A549 (cell line): Measurements from ENCODE around the gene HAAO. TPM values are rescaled to one million over a fixed set of nuclear protein-coding genes. Genes with fewer than 3 reads are reported as not detected.
A peak's percentile ranks its signal among the peaks of the same experiment; 100 is the strongest.
"Not testable (repeated sequence)": the region's sequence is repeated elsewhere in the genome, so short reads cannot be mapped to it uniquely, and the experiment has no call there.

Source experiments
- ATAC-seq, 2 experiments: fragments of 200-7000 bp in 1 of 2; fragments of >200 bp in 1 of 2; cut with Nextera tagmentation in 1 of 2; cut with Tn5 transposase in 1 of 2; 3 replicates each; pipeline versions ENCODE4 v1.8.0 to v1.9.1; 2018 to 2020; ENCODE audit warnings: mild to moderate bottlenecking in 1 of 2, moderate library complexity in 1 of 2
- CTCF ChIA-PET: fragments of 300-600 bp; sonication (Branson Sonifier 250); formaldehyde crosslinking; extraction: SDS; loops from one replicate; lab custom pipeline; 2021; ENCODE audit warnings: antibody characterized with exemption, inconsistent platforms; lab: Yijun Ruan, JAX
- POLR2A ChIA-PET: fragments of 350-600 bp; formaldehyde crosslinking; extraction: SDS; loops from one replicate; lab custom pipeline; 2021; ENCODE audit warnings: antibody characterized with exemption, inconsistent platforms; lab: Yijun Ruan, JAX
- DNase-seq, 2 experiments: peaks; one replicate each; pipeline versions ENCODE4 v3.0.0 to v3.0.0-alpha.2; 2011 to 2016; ENCODE audit warnings: low read depth in 1 of 2, low spot score in 1 of 2
- FAIRE-seq: peaks from 2 replicates; lab custom pipeline; 2011; peaks lifted over from hg19 to GRCh38; lab: Jason Lieb, UNC
- H3K27ac ChIP-seq, 2 experiments: fragments of >200 bp; sonication (Bioruptor Twin); formaldehyde crosslinking; 3 replicates each; pipeline ENCODE4 v1.5.1; 2016 to 2017
- H3K4me1 ChIP-seq: fragments of >200 bp; sonication (Bioruptor Twin); formaldehyde crosslinking; 3 replicates; pipeline ENCODE4 v1.6.1; 2016
- H3K4me2 ChIP-seq: fragments of >200 bp; sonication (Bioruptor Twin); formaldehyde crosslinking; 3 replicates; pipeline ENCODE4 v1.6.1; 2016
- H3K4me3 ChIP-seq: fragments of >200 bp; sonication (Bioruptor Twin); formaldehyde crosslinking; 3 replicates; pipeline ENCODE4 v1.5.1; 2016
- H3K9me3 ChIP-seq: fragments of >200 bp; sonication (Bioruptor Twin); formaldehyde crosslinking; 3 replicates; pipeline ENCODE4 v1.6.1; 2016
- CBX2 ChIP-seq: fragments of 200-600 bp; sonication (generic); IDR thresholded peaks from 2 replicates; pipeline ENCODE4 v1.6.1; 2016; ENCODE audit warnings: low read depth, mild to moderate bottlenecking, borderline replicate concordance
- CEBPB ChIP-seq, 2 experiments: fragments of >200 bp in 1 of 2; sonication (Bioruptor Twin) in 1 of 2; formaldehyde crosslinking in 1 of 2; IDR thresholded peaks; 2 replicates each; pipeline ENCODE4 v1.6.1; 2012 to 2016
- CHD2 ChIP-seq: fragments of 150-350 bp; IDR thresholded peaks from 2 replicates; pipeline ENCODE4 v1.6.1; 2014; ENCODE audit warnings: low read length; ENCODE audit not compliant: partially characterized antibody
- HOXB13 ChIP-seq: fragments of 250-450 bp; sonication (Bioruptor Pico); IDR thresholded peaks from 2 replicates; pipeline ENCODE4 v1.5.0; 2020; ENCODE audit warnings: low read depth, mild to moderate bottlenecking, moderate library complexity
- HOXB5 ChIP-seq: fragments of 250-450 bp; sonication (Bioruptor Pico); IDR thresholded peaks from 2 replicates; pipeline ENCODE4 v1.5.0; 2020; ENCODE audit warnings: mild to moderate bottlenecking, moderate library complexity
- JUN ChIP-seq, 2 experiments: fragments of >200 bp; sonication (Bioruptor Twin); formaldehyde crosslinking; IDR thresholded peaks; 2 replicates in 1 of 2; 3 replicates in 1 of 2; pipeline ENCODE4 v1.6.1; 2016 to 2017
- KDM1A ChIP-seq: fragments of 200-600 bp; sonication (generic); IDR thresholded peaks from 2 replicates; pipeline ENCODE4 v1.6.1; 2016; ENCODE audit warnings: low read depth, mild to moderate bottlenecking
- NR3C1 ChIP-seq: fragments of >200 bp; sonication (Bioruptor Twin); formaldehyde crosslinking; IDR thresholded peaks from 3 replicates; pipeline ENCODE4 v1.6.1; 2017
- PHF8 ChIP-seq: fragments of 200-600 bp; sonication (generic); IDR thresholded peaks from 2 replicates; pipeline ENCODE4 v1.6.1; 2016; ENCODE audit warnings: low read depth, mild to moderate bottlenecking, antibody characterized with exemption, moderate library complexity, borderline replicate concordance
- POLR2A ChIP-seq: IDR thresholded peaks from 2 replicates; pipeline ENCODE4 v1.6.1; 2012; ENCODE audit warnings: mild to moderate bottlenecking, low read length
- SMC3 ChIP-seq: fragments of >200 bp; sonication (Bioruptor Twin); formaldehyde crosslinking; IDR thresholded peaks from 3 replicates; pipeline ENCODE4 v1.6.1; 2018; ENCODE audit warnings: inconsistent platforms
- TFCP2L1 ChIP-seq: fragments of 250-450 bp; sonication (Bioruptor Pico); IDR thresholded peaks from 2 replicates; pipeline ENCODE4 v1.5.0; 2021; ENCODE audit warnings: mild to moderate bottlenecking
- ZC3H11A ChIP-seq: fragments of 450-650 bp; IDR thresholded peaks from 2 replicates; pipeline ENCODE4 v1.6.1; 2014; ENCODE audit warnings: antibody characterized with exemption, mild to moderate bottlenecking
- WGBS: methylation state at CpG from one replicate; pipeline ENCODE4 v1.1.6; 2017; ENCODE audit errors: missing lambda C conversion rate; 5-methylcytosine and 5-hydroxymethylcytosine counted together
- polyA plus RNA-seq, 4 experiments: library from polyadenylated mRNA; depleted of rRNA in 3 of 4; stranded (reverse); fragments of >200 nt; fragmentation: RNase III in 1 of 4; extraction: RNeasy Plus Mini Kit Qiagen cat#74134 plus additional on column Dnase treatment in 1 of 4; gene quantifications; 2 replicates in 3 of 4; 3 replicates in 1 of 4; pipeline ENCODE4 v1.2.3, GENCODE V29; 2011 to 2017
- TF ChIP-seq, protein P1 (sequence below): IDR thresholded peaks from 2 replicates; pipeline ENCODE4 v1.6.1; 2012; ENCODE audit warnings: low read depth, borderline replicate concordance
- TF ChIP-seq, protein P2 (sequence below): fragments of 450-650 bp; IDR thresholded peaks from 2 replicates; pipeline ENCODE4 v1.6.1; 2014; ENCODE audit warnings: antibody characterized with exemption
- TF ChIP-seq, protein P3 (sequence below): IDR thresholded peaks from 2 replicates; pipeline ENCODE4 v1.6.1; 2012
- TF ChIP-seq, protein P4 (sequence below): fragments of >200 bp; sonication (Bioruptor Twin); formaldehyde crosslinking; IDR thresholded peaks from 3 replicates; pipeline ENCODE4 v1.6.1; 2016

The HAAO gene
- polyA plus RNA-seq, 2 of the 4 experiments (the other 2 are of a cell fraction): not detected

DNA sequence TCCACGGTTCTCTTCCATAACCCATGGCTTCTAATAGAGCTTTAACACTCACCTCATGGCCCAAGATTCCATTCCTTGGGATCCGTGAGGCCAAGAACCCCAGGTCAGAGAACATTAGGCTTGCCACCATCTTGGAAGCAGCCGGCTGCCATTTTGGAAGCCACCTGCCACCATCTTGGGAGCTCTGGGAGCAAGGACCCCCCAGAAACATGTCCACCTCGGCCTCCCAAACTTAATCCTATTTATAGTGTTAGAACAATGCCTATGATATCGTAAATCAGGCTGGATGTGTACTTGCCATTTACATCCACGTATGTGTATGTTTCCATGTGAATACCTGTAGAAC, 39.9 kb upstream of the HAAO start (continued):
- TF ChIP-seq, protein P1, sequence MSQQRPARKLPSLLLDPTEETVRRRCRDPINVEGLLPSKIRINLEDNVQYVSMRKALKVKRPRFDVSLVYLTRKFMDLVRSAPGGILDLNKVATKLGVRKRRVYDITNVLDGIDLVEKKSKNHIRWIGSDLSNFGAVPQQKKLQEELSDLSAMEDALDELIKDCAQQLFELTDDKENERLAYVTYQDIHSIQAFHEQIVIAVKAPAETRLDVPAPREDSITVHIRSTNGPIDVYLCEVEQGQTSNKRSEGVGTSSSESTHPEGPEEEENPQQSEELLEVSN: no peak
- TF ChIP-seq ZC3H11A: no peak
- TF ChIP-seq KDM1A: no peak

DNA sequence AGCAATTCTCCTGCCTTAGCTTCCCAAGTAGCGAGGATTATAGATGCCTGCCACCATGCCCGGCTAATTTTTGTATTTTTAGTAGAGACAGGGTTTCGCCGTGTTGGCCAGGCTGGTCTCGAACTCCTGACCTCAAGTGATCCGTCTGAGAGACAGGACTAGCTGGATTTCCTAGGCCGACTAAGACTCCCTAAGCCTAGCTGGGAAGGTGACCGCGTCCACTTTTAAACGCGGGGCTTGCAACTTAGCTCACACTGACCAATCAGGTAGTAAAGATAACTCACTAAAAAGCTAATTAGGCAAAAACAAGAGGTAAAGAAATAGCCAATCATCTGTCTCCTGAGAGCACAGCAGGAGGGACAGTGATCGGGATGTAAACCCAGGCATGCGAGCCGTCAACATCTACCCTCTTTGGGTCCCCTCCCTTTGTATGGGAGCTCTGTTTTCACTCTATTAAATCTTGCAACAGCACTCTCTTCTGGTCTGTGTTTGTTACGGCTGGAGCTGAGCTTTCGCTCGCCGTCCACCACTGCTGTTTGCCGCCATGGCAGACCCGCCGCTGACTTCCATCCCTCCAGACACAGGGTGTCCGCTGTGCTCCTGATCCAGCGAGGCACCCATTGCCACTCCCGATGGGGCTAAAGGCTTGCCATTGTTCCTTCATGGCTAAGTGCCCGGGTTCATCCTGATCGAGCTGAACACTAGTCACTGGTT, 39.3 kb upstream of the HAAO start:
- 92% methylated on average over 26 of the region's 26 CpGs for WGBS
- not testable (repeated sequence) for ATAC-seq, FAIRE-seq, H3K4me2 ChIP-seq, H3K4me3 ChIP-seq, H3K9me3 ChIP-seq, DNase-seq, H3K27ac ChIP-seq
- ChIA-PET CTCF (interaction anchor here (1.0 to 9.2 kb wide), 17 partner anchors 10 to 745 kb away, joined by 3 to 88 read pairs (median 6); partner anchors contain the start of gene ZFP36L2), POLR2A (interaction anchor here (0.7 to 1.5 kb wide), 2 partner anchors 21 to 679 kb away, joined by 3 to 4 read pairs; no protein-coding TSS in a partner anchor)
- H3K4me1 ChIP-seq: peaks cover 29% of the 10 kb centered on the region

DNA sequence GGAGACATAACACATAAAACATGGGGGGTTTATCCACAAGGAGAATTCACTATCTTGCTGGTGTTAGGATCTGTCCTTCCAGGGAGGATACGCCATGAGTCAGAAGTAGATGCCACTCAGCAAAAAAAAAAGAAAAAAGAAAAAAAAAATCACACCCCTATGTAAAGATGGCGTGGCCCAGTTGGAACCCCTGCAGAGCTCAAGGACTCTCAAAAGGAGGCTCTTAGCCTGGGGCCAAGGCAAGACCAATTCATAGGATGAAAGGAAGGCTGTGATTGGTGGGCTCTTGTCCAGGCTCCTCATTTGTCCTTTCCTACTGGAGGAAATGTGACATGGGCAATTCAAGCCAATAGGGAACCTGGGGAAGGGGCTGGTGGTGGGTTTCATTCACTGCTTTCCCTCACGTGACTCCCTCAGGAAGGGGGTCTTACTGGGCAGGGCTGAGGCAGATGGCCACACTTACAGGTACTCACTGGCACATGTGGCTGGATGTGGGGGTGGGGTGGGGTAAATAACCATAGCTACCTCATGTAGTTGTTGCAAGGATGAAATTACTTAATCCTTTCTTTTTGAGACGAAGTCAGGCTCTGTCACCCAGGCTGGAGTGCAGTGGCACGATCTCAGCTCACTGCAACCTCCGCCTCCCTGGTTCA, 38.7 kb upstream of the HAAO start:
- H3K4me2 ChIP-seq: no peak overlapping the region
- ATAC-seq: no peak
- WGBS: 86% methylated on average over 6 of the region's 6 CpGs
- ChIA-PET CTCF (interaction anchor here (1.0 to 9.2 kb wide), 16 partner anchors 11 to 746 kb away, joined by 3 to 88 read pairs (median 8); partner anchors contain the start of gene ZFP36L2), POLR2A (interaction anchor here (0.7 to 1.5 kb wide), 2 partner anchors 21 to 680 kb away, joined by 3 to 4 read pairs; no protein-coding TSS in a partner anchor)
- peaks cover 22% of the 10 kb centered on the region for H3K4me1 ChIP-seq
- TF ChIP-seq CEBPB (IDR thresholded peaks at IDR 0.05) (no peak), POLR2A (no peak), PHF8 (no peak)
- TF ChIP-seq, protein P2, sequence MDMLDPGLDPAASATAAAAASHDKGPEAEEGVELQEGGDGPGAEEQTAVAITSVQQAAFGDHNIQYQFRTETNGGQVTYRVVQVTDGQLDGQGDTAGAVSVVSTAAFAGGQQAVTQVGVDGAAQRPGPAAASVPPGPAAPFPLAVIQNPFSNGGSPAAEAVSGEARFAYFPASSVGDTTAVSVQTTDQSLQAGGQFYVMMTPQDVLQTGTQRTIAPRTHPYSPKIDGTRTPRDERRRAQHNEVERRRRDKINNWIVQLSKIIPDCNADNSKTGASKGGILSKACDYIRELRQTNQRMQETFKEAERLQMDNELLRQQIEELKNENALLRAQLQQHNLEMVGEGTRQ: no peak
- peak in 1 of 2 experiments; percentile 44 for DNase-seq
- no peaks in the 10 kb centered on the region for H3K9me3 ChIP-seq
- H3K4me3 ChIP-seq: no peak overlapping the region
- FAIRE-seq: no peak
- H3K27ac ChIP-seq: peak overlapping the region in 1 of 2 experiments; percentile 18; a peak in 1 of 6 replicates

DNA sequence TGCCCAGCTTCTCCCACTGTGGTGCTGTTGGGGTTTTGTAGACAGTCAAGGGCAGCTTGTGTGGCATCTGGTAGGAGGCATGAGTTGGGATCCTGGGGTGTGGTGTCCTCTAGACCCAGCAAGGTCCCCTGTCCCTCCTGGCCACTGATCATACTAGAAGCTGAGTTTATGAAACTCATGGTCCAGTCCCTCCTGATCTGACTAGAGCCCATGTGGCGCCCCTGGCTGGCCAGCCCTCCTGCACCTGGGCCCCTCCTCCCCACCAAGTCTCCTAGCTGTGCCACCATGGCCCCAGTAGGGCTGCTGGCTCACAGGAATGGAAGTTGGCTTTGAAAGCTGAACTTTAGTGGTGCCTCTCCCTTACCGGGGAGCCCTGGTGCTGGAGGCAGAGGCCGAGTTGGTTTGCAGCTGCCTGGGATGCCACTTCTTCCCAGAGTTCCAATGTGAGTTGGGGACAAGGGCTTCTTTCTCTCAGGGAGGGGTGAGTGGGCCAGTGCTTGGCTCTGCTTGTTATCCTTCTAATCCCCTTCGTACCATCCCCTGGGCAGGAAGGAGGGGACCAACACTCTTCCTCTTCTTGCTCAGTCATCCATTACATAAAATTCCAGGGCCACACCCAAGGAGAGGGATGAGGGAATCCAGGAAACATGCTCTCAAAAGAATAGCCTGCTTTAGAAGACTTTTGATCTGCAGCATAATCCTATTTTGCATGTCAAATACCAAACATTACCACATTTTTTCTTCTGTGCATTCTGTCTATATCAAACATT, 37.5 kb upstream of the HAAO start:
- Histone ChIP-seq H3K4me1 (peaks cover 15% of the 10 kb centered on the region), H3K9me3 (no peaks in the 10 kb centered on the region), H3K4me2 (peak overlapping the region; percentile 8; the same call in 1 of the 3 replicates), H3K4me3 (no peak overlapping the region), H3K27ac (peak overlapping the region; percentile 9 to 57; a peak in 4 of 6 replicates)
- DNase-seq (peak; percentile 16 to 30), FAIRE-seq (no peak)
- WGBS: 58% methylated on average over 4 of the region's 4 CpGs
- POLR2A ChIA-PET: no interaction called here
- CTCF ChIA-PET: interaction anchor here (0.8 to 9.2 kb wide), 23 partner anchors 9 to 779 kb away, joined by 3 to 88 read pairs (median 9); partner anchors contain the start of gene ZFP36L2
- TF ChIP-seq NR3C1: no peak
- TF ChIP-seq JUN (IDR thresholded peaks at IDR 0.05): no peak
- TF ChIP-seq, protein P3, sequence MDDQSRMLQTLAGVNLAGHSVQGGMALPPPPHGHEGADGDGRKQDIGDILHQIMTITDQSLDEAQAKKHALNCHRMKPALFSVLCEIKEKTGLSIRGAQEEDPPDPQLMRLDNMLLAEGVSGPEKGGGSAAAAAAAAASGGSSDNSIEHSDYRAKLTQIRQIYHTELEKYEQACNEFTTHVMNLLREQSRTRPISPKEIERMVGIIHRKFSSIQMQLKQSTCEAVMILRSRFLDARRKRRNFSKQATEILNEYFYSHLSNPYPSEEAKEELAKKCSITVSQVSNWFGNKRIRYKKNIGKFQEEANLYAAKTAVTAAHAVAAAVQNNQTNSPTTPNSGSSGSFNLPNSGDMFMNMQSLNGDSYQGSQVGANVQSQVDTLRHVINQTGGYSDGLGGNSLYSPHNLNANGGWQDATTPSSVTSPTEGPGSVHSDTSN: no peak
- TF ChIP-seq TFCP2L1 (CRISPR knock-in tag): no peak
- TF ChIP-seq, protein P4, sequence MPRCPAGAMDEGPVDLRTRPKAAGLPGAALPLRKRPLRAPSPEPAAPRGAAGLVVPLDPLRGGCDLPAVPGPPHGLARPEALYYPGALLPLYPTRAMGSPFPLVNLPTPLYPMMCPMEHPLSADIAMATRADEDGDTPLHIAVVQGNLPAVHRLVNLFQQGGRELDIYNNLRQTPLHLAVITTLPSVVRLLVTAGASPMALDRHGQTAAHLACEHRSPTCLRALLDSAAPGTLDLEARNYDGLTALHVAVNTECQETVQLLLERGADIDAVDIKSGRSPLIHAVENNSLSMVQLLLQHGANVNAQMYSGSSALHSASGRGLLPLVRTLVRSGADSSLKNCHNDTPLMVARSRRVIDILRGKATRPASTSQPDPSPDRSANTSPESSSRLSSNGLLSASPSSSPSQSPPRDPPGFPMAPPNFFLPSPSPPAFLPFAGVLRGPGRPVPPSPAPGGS: no peak
- no peak for TF ChIP-seq HOXB5
- no peak for TF ChIP-seq SMC3
- no peak for TF ChIP-seq CHD2
- TF ChIP-seq, protein P2: no peak
- no peak for TF ChIP-seq CBX2
- TF ChIP-seq HOXB13: no peak
- TF ChIP-seq, all 56 proteins: peak for 0
- no peak for ATAC-seq
